Parathyroid adenoma (tissue), 2 donors: ENCODE data around the gene CRYAA.

ENCODE experiments used
- H2AFZ ChIP-seq: fragments of 300-600 bp; sonication (generic); one replicate; pipeline ENCODE4 v1.7.0; 2017; ENCODE audit warnings: antibody characterized with exemption, mild to moderate bottlenecking
- H3K27ac ChIP-seq: fragments of 300-600 bp; sonication (generic); one replicate; pipeline ENCODE4 v1.7.0; 2017
- H3K27me3 ChIP-seq: fragments of 300-600 bp; sonication (generic); one replicate; pipeline ENCODE4 v1.7.0; 2017; ENCODE audit warnings: low read length; ENCODE audit not compliant: control insufficient read depth, insufficient read depth
- H3K36me3 ChIP-seq: fragments of 300-600 bp; sonication (generic); one replicate; pipeline ENCODE4 v1.7.0; 2017; ENCODE audit warnings: low read length; ENCODE audit not compliant: control insufficient read depth, insufficient read depth
- H3K4me1 ChIP-seq: fragments of 300-600 bp; sonication (generic); one replicate; pipeline ENCODE4 v1.7.0; 2017; ENCODE audit warnings: control low read depth
- H3K4me2 ChIP-seq: fragments of 300-600 bp; sonication (generic); one replicate; pipeline ENCODE4 v1.7.0; 2017; ENCODE audit warnings: low read length
- H3K4me3 ChIP-seq: fragments of 300-600 bp; sonication (generic); one replicate; pipeline ENCODE4 v1.7.0; 2017; ENCODE audit warnings: low read depth, low read length
- H3K79me2 ChIP-seq: fragments of 300-600 bp; sonication (generic); one replicate; pipeline ENCODE4 v1.7.0; 2017; ENCODE audit warnings: control low read depth
- H3K9ac ChIP-seq: fragments of 300-600 bp; sonication (generic); one replicate; pipeline ENCODE4 v1.7.0; 2017; ENCODE audit warnings: mild to moderate bottlenecking
- H3K9me3 ChIP-seq: fragments of 300-600 bp; sonication (generic); one replicate; pipeline ENCODE4 v1.7.0; 2017; ENCODE audit warnings: low read length; ENCODE audit not compliant: control insufficient read depth
- CTCF ChIP-seq: fragments of 300-600 bp; sonication (generic); IDR thresholded peaks from one replicate; pipeline ENCODE4 v1.7.0; 2017; ENCODE audit warnings: antibody characterized with exemption, mild to moderate bottlenecking
- donor health status: primary hyperparathyroidism.

Gene CRYAA

DNA sequence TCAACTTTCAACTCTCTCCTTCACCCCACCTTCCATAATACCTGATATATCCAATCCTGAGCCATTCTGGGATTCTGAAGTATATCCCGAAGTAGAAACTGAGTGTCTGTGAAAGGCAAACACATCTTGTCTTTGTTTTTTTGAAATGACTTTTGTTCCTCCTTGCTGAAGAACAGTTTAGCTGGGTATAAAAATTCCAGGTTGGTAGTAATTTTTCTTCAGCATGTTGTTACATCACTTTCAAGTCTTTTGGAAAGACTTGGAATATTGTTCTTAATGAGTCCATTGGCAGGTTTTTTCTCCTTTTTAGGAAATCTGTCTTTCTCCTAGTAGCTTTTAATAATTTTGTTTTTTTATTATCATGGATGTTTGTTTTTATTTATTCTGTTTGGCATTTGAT, 32.7 kb downstream of the CRYAA start:
- Histone ChIP-seq H3K27me3 (no peaks in the 10 kb centered on the region), H3K4me3 (no peak overlapping the region), H2AFZ (no peak overlapping the region), H3K36me3 (no peaks in the 10 kb centered on the region), H3K4me2 (no peak overlapping the region), H3K79me2 (no peaks in the 10 kb centered on the region), H3K4me1 (peaks cover 2% of the 10 kb centered on the region), H3K27ac (no peak overlapping the region), H3K9me3 (no peaks in the 10 kb centered on the region), H3K9ac (no peak overlapping the region)
- TF ChIP-seq CTCF, result no peak

DNA sequence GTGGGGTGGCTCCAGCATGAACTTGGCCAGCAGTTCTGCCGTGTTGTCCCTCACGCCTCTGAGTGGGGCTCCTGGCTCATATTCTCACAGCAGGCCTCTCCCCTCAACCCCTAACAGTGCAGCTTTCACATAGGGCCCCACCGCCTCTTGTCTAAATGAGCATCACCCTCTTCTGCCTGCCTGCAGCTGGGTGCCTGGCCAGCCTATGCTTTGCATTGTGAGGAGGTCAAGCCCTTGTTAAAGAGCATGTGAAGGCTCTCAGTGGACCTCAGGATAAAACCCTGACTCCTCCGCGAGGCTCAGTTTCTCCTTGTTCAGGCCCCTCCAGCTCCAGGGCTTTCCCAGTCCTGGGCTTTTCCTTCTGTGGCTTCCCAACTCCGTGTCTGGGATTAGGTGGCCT, 34.8 kb downstream of the CRYAA start:
- Histone ChIP-seq H3K4me2 (no peak overlapping the region), H3K4me3 (no peak overlapping the region), H3K27ac (no peak overlapping the region), H3K9me3 (no peaks in the 10 kb centered on the region), H2AFZ (no peak overlapping the region), H3K36me3 (no peaks in the 10 kb centered on the region), H3K79me2 (no peaks in the 10 kb centered on the region), H3K4me1 (no peaks in the 10 kb centered on the region), H3K27me3 (no peaks in the 10 kb centered on the region), H3K9ac (no peak overlapping the region)
- TF ChIP-seq CTCF, result no peak

DNA sequence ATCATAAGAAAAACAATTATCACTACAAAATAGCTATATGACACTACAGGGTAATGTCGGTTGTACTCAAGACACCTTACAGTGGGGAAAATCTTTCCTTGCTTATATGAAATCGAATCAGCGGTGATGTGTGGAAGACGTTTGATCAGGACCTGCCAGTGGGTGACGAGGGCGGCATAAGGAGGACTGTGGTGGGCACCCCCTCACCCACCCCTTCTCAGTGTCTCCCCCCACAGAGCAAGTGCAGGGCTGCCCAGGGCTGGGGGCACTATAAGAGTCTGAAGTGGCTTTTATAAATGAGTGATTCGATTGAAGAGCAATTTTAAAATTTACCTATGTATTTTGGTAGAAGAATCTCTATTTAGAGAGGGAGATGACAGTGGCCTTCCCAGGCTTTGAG, 35.8 kb downstream of the CRYAA start:
- Histone ChIP-seq H3K27me3 (no peaks in the 10 kb centered on the region), H2AFZ (no peak overlapping the region), H3K4me1 (no peaks in the 10 kb centered on the region), H3K36me3 (no peaks in the 10 kb centered on the region), H3K9ac (no peak overlapping the region), H3K9me3 (no peaks in the 10 kb centered on the region), H3K4me2 (no peak overlapping the region), H3K4me3 (no peak overlapping the region), H3K79me2 (no peaks in the 10 kb centered on the region), H3K27ac (no peak overlapping the region)
- no peak for TF ChIP-seq CTCF

GRCh38 chr21:43206231-43207042, 37.6 kb downstream of the CRYAA start:
- Histone ChIP-seq H3K9ac (no peak overlapping the region), H3K36me3 (no peaks in the 10 kb centered on the region), H2AFZ (no peak overlapping the region), H3K4me3 (no peak overlapping the region), H3K27me3 (no peaks in the 10 kb centered on the region), H3K27ac (no peak overlapping the region), H3K4me1 (no peaks in the 10 kb centered on the region), H3K9me3 (no peaks in the 10 kb centered on the region), H3K4me2 (no peak overlapping the region), H3K79me2 (no peaks in the 10 kb centered on the region)
- no peak for TF ChIP-seq CTCF

DNA sequence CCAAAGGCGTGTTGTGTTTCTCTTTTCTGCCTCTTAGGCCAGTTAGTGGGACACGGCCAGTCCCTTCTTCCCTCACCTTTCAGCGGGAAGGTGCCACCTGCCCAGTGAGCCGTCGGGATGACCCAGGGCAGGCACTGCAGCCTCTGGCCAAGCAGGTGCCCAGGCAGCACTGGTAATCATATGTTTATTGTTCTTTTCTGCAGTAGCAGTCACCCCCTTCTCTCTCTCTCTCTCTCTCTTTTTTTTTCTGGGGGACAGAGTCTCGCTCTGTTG, 38.2 kb downstream of the CRYAA start:
- H3K4me1 ChIP-seq, result no peaks in the 10 kb centered on the region
- no peak overlapping the region for H3K27ac ChIP-seq
- no peak overlapping the region for H3K9ac ChIP-seq

More for the DNA sequence above, 38.2 kb downstream of the CRYAA start:
- Histone ChIP-seq H3K9me3 (no peaks in the 10 kb centered on the region), H3K79me2 (no peaks in the 10 kb centered on the region), H2AFZ (no peak overlapping the region), H3K27me3 (no peaks in the 10 kb centered on the region), H3K4me2 (no peak overlapping the region), H3K36me3 (no peaks in the 10 kb centered on the region), H3K4me3 (no peak overlapping the region)
- TF ChIP-seq CTCF, result no peak
